Endothelial cell of umbilical vein (primary cell): ENCODE results near the gene RAB7B. TPM values are rescaled to one million over a fixed set of nuclear protein-coding genes. Genes with fewer than 3 reads are reported as not detected.
A peak's percentile ranks its signal among the peaks of the same experiment; 100 is the strongest.

ENCODE experiments used
- BruUV-seq: library from RNA; stranded (reverse); fragments of 400-500 nt; replicated peaks from 2 replicates; lab custom pipeline; 2021; lab: Mats Ljungman, UMichigan
- CTCF ChIA-PET: fragments of 300-600, 350-600 bp; sonication (Branson Sonifier 250); formaldehyde crosslinking; loops from one replicate; lab custom pipeline; 2021; ENCODE audit warnings: antibody characterized with exemption, inconsistent platforms; lab: Charles Lee
- POLR2A ChIA-PET: fragments of 300-600, 350-600 bp; sonication (Branson Sonifier 250); formaldehyde crosslinking; loops from one replicate; lab custom pipeline; 2021; ENCODE audit warnings: antibody characterized with exemption, inconsistent platforms; lab: Charles Lee
- DNase-seq: peaks from one replicate; pipeline ENCODE4 v3.0.0-alpha.2; 2011; ENCODE audit warnings: low read depth, low spot score
- FAIRE-seq: peaks from 2 replicates; lab custom pipeline; 2011; peaks lifted over from hg19 to GRCh38; lab: Jason Lieb, UNC
- H2AFZ ChIP-seq: 2 replicates; pipeline ENCODE4 v1.6.0; 2012; ENCODE audit warnings: low read depth, low read length, control low read depth, inconsistent platforms
- H3K27ac ChIP-seq: 2 replicates; pipeline ENCODE4 v1.5.1; 2011; ENCODE audit warnings: low read depth, mild to moderate bottlenecking, control low read depth, low read length, moderate library complexity; ENCODE audit not compliant: insufficient read depth
- H3K27me3 ChIP-seq, 2 experiments: 2 replicates each; pipeline versions ENCODE4 v1.6.0 to v1.6.1; 2011; ENCODE audit warnings: low read length in 2 of 2, mixed read lengths in 1 of 2; ENCODE audit not compliant: control insufficient read depth in 2 of 2, insufficient read depth in 2 of 2
- H3K36me3 ChIP-seq, 2 experiments: 2 replicates in 1 of 2; 3 replicates in 1 of 2; pipeline ENCODE4 v1.5.1; 2011; ENCODE audit warnings: low read length in 2 of 2, mild to moderate bottlenecking in 1 of 2, moderate library complexity in 1 of 2; ENCODE audit not compliant: control insufficient read depth in 2 of 2, insufficient read depth in 2 of 2; ENCODE audit errors: extremely low read depth in 1 of 2
- H3K4me1 ChIP-seq: 3 replicates; pipeline ENCODE4 v1.5.1; 2011; ENCODE audit warnings: mild to moderate bottlenecking, low read length; ENCODE audit not compliant: control insufficient read depth, insufficient read depth; ENCODE audit errors: extremely low read depth
- H3K4me2 ChIP-seq: 2 replicates; pipeline ENCODE4 v1.6.1; 2011; ENCODE audit warnings: low read length, control low read depth, mixed read lengths; ENCODE audit not compliant: insufficient read depth
- H3K4me3 ChIP-seq, 3 experiments: fragments of 200-600 bp in 1 of 3; sonication (generic), shearing (Covaris generic) in 1 of 3; replicated peaks in 1 of 3; 2 replicates each; pipeline ENCODE4 v1.5.1; 2011 to 2016; ENCODE audit warnings: control low read depth in 3 of 3, low read length in 3 of 3, mild to moderate bottlenecking in 2 of 3, inconsistent platforms in 1 of 3, low read depth in 1 of 3, moderate library complexity in 1 of 3; ENCODE audit not compliant: insufficient read depth in 1 of 3
- H3K79me2 ChIP-seq: 2 replicates; pipeline ENCODE4 v1.6.0; 2012; ENCODE audit warnings: low read length, inconsistent platforms; ENCODE audit not compliant: control insufficient read depth, insufficient read depth
- H3K9ac ChIP-seq: replicated peaks from 2 replicates; pipeline ENCODE3; 2011; ENCODE audit warnings: low read length, control low read depth; ENCODE audit not compliant: insufficient read depth; ENCODE audit errors: extremely low read depth
- H3K9me1 ChIP-seq: replicated peaks from 3 replicates; pipeline ENCODE4 v1.6.0; 2011; ENCODE audit warnings: mild to moderate bottlenecking, low read length; ENCODE audit not compliant: control insufficient read depth, insufficient read depth; ENCODE audit errors: extremely low read depth
- H3K9me3 ChIP-seq: replicated peaks from 2 replicates; pipeline ENCODE4 v1.5.1; 2012; ENCODE audit warnings: low read length, inconsistent platforms; ENCODE audit not compliant: control insufficient read depth, insufficient read depth
- H4K20me1 ChIP-seq: replicated peaks from 2 replicates; pipeline ENCODE3; 2011; ENCODE audit warnings: mild to moderate bottlenecking, low read length; ENCODE audit not compliant: control insufficient read depth, insufficient read depth; ENCODE audit errors: extremely low read depth
- EZH2 ChIP-seq: IDR thresholded peaks from 2 replicates; pipeline ENCODE4 v1.6.1; 2012; ENCODE audit warnings: borderline replicate concordance, low read depth, mild to moderate bottlenecking, moderate library complexity, low read length, inconsistent platforms; ENCODE audit not compliant: severe bottlenecking
- GATA2 ChIP-seq: IDR thresholded peaks from 2 replicates; pipeline ENCODE4 v1.7.0; 2011; ENCODE audit warnings: low read depth, mild to moderate bottlenecking, moderate library complexity, mixed read lengths, low read length; ENCODE audit not compliant: insufficient read length, insufficient read depth
- JUN ChIP-seq: IDR thresholded peaks from 2 replicates; pipeline ENCODE4 v1.6.1; 2011; ENCODE audit warnings: borderline replicate concordance, low read depth; ENCODE audit not compliant: insufficient read length, insufficient read depth
- MAX ChIP-seq: IDR thresholded peaks from 2 replicates; pipeline ENCODE4 v1.6.1; 2011; ENCODE audit not compliant: insufficient read depth, insufficient read length
- POLR2A ChIP-seq: IDR thresholded peaks from 2 replicates; pipeline ENCODE4 v1.6.1; 2012; ENCODE audit warnings: low read depth, mild to moderate bottlenecking, control low read depth, low read length
- POLR2AphosphoS5 ChIP-seq: IDR thresholded peaks from 2 replicates; pipeline ENCODE4 v1.6.1; 2012; ENCODE audit warnings: low read depth, mild to moderate bottlenecking, control low read depth, low read length, moderate library complexity; ENCODE audit not compliant: insufficient read depth
- dilution Hi-C: fragments of 300-500 bp; cut with MboI; formaldehyde crosslinking; loops from one replicate; pipeline ENCODE4 v1.15.0; 2019; ENCODE audit warnings: low sequenced_read_pairs; ENCODE audit not compliant: extremely low pct_ligation_motif_present
- intact Hi-C: fragments of 100-400 bp; cut with micrococcal nuclease; formaldehyde crosslinking; loops from one replicate; pipeline ENCODE4 v1.10.0; 2022
- polyA plus RNA-seq, 4 experiments: library from polyadenylated mRNA; depleted of rRNA in 3 of 4; stranded (reverse) in 3 of 4; unstranded in 1 of 4; fragments of >200 nt; gene quantifications; 2 replicates each; pipeline versions ENCODE4 v1.2.1 to v1.2.3, GENCODE V29; 2011 to 2012; ENCODE audit warnings: missing spikeins in 1 of 4
- total RNA-seq: library from RNA; stranded (reverse); gene quantifications from 2 replicates; pipeline ENCODE4 v1.2.3, GENCODE V29; 2021
- TF ChIP-seq, protein P1 (sequence below), 2 donors: IDR thresholded peaks; 1 replicate in 1 of 2; 2 replicates in 1 of 2; pipeline ENCODE4 v1.5.1; 2011; ENCODE audit warnings: low read length in 2 of 2, mild to moderate bottlenecking in 2 of 2, moderate library complexity in 2 of 2, control low read depth in 1 of 2, inconsistent platforms in 1 of 2, low read depth in 1 of 2; ENCODE audit not compliant: insufficient read depth in 1 of 2; ENCODE audit errors: extremely low read depth in 1 of 2

Gene RAB7B
- total and polyA plus RNA-seq, 2 donors (not counting 3 experiments of a cell fraction or from before 2014, with no cell fraction given) = 0.15 TPM; not detected in 1

GRCh38 chr1:205932776-205933175 lies 70.4 kb downstream of the RAB7B start:
- TF ChIP-seq POLR2A (no peak), GATA2 (no peak), JUN (no peak)
- TF ChIP-seq, protein P1, sequence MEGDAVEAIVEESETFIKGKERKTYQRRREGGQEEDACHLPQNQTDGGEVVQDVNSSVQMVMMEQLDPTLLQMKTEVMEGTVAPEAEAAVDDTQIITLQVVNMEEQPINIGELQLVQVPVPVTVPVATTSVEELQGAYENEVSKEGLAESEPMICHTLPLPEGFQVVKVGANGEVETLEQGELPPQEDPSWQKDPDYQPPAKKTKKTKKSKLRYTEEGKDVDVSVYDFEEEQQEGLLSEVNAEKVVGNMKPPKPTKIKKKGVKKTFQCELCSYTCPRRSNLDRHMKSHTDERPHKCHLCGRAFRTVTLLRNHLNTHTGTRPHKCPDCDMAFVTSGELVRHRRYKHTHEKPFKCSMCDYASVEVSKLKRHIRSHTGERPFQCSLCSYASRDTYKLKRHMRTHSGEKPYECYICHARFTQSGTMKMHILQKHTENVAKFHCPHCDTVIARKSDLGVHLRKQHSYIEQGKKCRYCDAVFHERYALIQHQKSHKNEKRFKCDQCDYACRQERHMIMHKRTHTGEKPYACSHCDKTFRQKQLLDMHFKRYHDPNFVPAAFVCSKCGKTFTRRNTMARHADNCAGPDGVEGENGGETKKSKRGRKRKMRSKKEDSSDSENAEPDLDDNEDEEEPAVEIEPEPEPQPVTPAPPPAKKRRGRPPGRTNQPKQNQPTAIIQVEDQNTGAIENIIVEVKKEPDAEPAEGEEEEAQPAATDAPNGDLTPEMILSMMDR (IDR thresholded peaks at IDR 0.05; ENCODE audit: extremely low read depth in 1 of 2, insufficient read depth in 1 of 2, low read depth in 1 of 2, low read length in 2 of 2) = no peak
- no peak overlapping the region for H2AFZ ChIP-seq
- dilution Hi-C loops = no loop called here

DNA sequence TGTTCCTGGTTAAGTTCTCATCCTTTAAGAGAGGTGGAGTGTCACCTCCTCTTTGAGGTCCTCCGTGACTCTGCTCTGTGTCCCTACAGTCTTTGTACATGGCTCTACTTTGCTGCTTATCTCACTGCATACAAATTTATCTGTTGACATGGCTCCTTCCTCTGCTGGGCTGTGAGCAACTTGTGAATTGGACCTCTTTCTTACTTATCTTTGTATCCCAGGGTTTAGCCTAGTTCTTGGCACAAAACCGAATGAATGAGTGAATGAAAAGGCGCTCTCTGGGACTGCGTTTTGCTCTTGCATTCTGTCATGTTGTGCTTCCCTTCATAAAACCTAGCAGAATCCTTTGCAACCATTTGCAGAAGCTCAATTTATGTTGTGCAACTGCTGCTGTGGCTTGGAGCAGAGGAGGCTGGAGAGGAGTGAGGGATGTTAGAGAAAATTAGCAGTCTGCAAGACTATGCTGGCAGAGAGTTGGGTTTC lies 72.4 kb downstream of the RAB7B start:
- no peak overlapping the region for H3K9ac ChIP-seq
- H3K36me3 ChIP-seq = no peaks in the 10 kb centered on the region
- H3K9me3 ChIP-seq = no peaks in the 10 kb centered on the region
- no peak overlapping the region for H2AFZ ChIP-seq
- H3K27me3 ChIP-seq = no peaks in the 10 kb centered on the region
- H3K27ac ChIP-seq = no peak overlapping the region
- H3K4me2 ChIP-seq = no peak overlapping the region
- TF ChIP-seq POLR2AphosphoS5 = no peak
- TF ChIP-seq GATA2 = no peak
- no peak for TF ChIP-seq JUN
- TF ChIP-seq EZH2 = no peak
- no peak for TF ChIP-seq POLR2A
- TF ChIP-seq MAX = no peak
- no peak overlapping the region for H3K4me3 ChIP-seq
- CTCF ChIA-PET = interaction anchor here (1.0 to 27.5 kb wide), 3 partner anchors 12 to 51 kb away, joined by 5 to 1606 read pairs (median 17); no protein-coding TSS in a partner anchor
- BruUV-seq = no TSS peak
- peaks cover 23% of the 10 kb centered on the region for H3K4me1 ChIP-seq
- no peaks in the 10 kb centered on the region for H3K9me1 ChIP-seq
- POLR2A ChIA-PET = no interaction called here
- H4K20me1 ChIP-seq = no peaks in the 10 kb centered on the region
- intact Hi-C loops = no loop called here
- H3K79me2 ChIP-seq = no peaks in the 10 kb centered on the region
- dilution Hi-C loops = no loop called here
- no peak for FAIRE-seq
- DNase-seq = no peak

More at GRCh38 chr1:205932776-205933175, 70.4 kb downstream of the RAB7B start:
- H3K4me1 ChIP-seq = peaks cover 34% of the 10 kb centered on the region
- no peaks in the 10 kb centered on the region for H3K9me3 ChIP-seq
- no peak overlapping the region for H3K4me2 ChIP-seq
- no peaks in the 10 kb centered on the region for H4K20me1 ChIP-seq
- intact Hi-C loops = loop anchor here (1.0 kb wide), 1 partner anchor 119 kb away; the partner anchor contains the start of gene SLC41A1
- DNase-seq = no peak
- CTCF ChIA-PET = interaction anchor here (2.3 to 27.5 kb wide), 2 partner anchors 14 to 49 kb away, joined by 10 to 1606 read pairs; no protein-coding TSS in a partner anchor
- no TSS peak for BruUV-seq
- no peak for FAIRE-seq
- H3K27me3 ChIP-seq = no peaks in the 10 kb centered on the region
- H3K4me3 ChIP-seq = no peak overlapping the region
- H3K36me3 ChIP-seq = no peaks in the 10 kb centered on the region
- POLR2A ChIA-PET = no interaction called here
- no peak overlapping the region for H3K9ac ChIP-seq
- H3K27ac ChIP-seq = peak overlapping the region; percentile 76
- H3K9me1 ChIP-seq = no peaks in the 10 kb centered on the region
- no peaks in the 10 kb centered on the region for H3K79me2 ChIP-seq
